ENCODE measurements around the gene SH3D19. TPM values are rescaled to one million over a fixed set of nuclear protein-coding genes. Genes with fewer than 3 reads are reported as not detected.

The SH3D19 gene, protein sequence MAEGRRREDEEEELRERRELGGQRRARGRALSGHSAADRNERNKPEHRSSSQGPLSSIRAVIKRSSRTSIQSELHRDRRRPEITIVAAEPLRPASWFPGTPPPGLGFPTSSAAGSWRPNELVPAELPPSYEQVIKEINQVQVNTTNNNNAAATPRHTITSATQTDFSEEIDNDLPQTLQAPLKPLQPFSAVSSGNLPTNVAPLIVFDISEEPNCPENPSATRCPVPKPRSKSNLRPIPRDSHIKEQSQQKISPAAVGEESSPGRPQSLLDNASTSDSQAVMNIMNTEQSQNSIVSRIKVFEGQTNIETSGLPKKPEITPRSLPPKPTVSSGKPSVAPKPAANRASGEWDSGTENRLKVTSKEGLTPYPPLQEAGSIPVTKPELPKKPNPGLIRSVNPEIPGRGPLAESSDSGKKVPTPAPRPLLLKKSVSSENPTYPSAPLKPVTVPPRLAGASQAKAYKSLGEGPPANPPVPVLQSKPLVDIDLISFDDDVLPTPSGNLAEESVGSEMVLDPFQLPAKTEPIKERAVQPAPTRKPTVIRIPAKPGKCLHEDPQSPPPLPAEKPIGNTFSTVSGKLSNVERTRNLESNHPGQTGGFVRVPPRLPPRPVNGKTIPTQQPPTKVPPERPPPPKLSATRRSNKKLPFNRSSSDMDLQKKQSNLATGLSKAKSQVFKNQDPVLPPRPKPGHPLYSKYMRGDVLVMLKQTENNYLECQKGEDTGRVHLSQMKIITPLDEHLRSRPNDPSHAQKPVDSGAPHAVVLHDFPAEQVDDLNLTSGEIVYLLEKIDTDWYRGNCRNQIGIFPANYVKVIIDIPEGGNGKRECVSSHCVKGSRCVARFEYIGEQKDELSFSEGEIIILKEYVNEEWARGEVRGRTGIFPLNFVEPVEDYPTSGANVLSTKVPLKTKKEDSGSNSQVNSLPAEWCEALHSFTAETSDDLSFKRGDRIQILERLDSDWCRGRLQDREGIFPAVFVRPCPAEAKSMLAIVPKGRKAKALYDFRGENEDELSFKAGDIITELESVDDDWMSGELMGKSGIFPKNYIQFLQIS
- polyA plus RNA-seq: 68.5 TPM
- long read RNA-seq, donor 1, full-length matches to known transcripts: 2 of 8 reads
- long read RNA-seq, donor 1, partial matches to known transcripts: 6 of 8 reads
- long read RNA-seq, donor 1, other reads (novel, unspliced or antisense): 0 of 8 reads
- long read RNA-seq, donor 2, full-length matches to known transcripts: 5 of 8,813 reads
- long read RNA-seq, donor 2, partial matches to known transcripts: 8,478 of 8,813 reads
- long read RNA-seq, donor 2, other reads (novel, unspliced or antisense): 330 of 8,813 reads
- long read RNA-seq, donor 3, full-length matches to known transcripts: 4 of 52 reads
- long read RNA-seq, donor 3, partial matches to known transcripts: 48 of 52 reads
- long read RNA-seq, donor 3, other reads (novel, unspliced or antisense): 0 of 52 reads
- long read RNA-seq, donor 4: 0 reads
- long read RNA-seq, donor 5, full-length matches to known transcripts: 3 of 3,087 reads
- long read RNA-seq, donor 5, partial matches to known transcripts: 2,960 of 3,087 reads
- long read RNA-seq, donor 5, other reads (novel, unspliced or antisense): 124 of 3,087 reads
- long read RNA-seq, donor 6, full-length matches to known transcripts: 3 of 7,253 reads
- long read RNA-seq, donor 6, partial matches to known transcripts: 6,940 of 7,253 reads
- long read RNA-seq, donor 6, other reads (novel, unspliced or antisense): 310 of 7,253 reads
- long read RNA-seq, donor 7, partial matches to known transcripts: 2,342 of 2,442 reads
- long read RNA-seq, donor 7, other reads (novel, unspliced or antisense): 100 of 2,442 reads
- long read RNA-seq, donor 8, full-length matches to known transcripts: 3 of 47 reads
- long read RNA-seq, donor 8, partial matches to known transcripts: 44 of 47 reads
- long read RNA-seq, donor 8, other reads (novel, unspliced or antisense): 0 of 47 reads
- long read RNA-seq, donor 9, partial matches to known transcripts: 8,094 of 8,531 reads
- long read RNA-seq, donor 9, other reads (novel, unspliced or antisense): 436 of 8,531 reads
- long read RNA-seq, donor 10, full-length matches to known transcripts: 4 of 7,272 reads
- long read RNA-seq, donor 10, partial matches to known transcripts: 7,003 of 7,272 reads
- long read RNA-seq, donor 10, other reads (novel, unspliced or antisense): 265 of 7,272 reads
- long read RNA-seq, donor 11, full-length matches to known transcripts: 2 of 36 reads
- long read RNA-seq, donor 11, partial matches to known transcripts: 34 of 36 reads
- long read RNA-seq, donor 11, other reads (novel, unspliced or antisense): 0 of 36 reads

DNA sequence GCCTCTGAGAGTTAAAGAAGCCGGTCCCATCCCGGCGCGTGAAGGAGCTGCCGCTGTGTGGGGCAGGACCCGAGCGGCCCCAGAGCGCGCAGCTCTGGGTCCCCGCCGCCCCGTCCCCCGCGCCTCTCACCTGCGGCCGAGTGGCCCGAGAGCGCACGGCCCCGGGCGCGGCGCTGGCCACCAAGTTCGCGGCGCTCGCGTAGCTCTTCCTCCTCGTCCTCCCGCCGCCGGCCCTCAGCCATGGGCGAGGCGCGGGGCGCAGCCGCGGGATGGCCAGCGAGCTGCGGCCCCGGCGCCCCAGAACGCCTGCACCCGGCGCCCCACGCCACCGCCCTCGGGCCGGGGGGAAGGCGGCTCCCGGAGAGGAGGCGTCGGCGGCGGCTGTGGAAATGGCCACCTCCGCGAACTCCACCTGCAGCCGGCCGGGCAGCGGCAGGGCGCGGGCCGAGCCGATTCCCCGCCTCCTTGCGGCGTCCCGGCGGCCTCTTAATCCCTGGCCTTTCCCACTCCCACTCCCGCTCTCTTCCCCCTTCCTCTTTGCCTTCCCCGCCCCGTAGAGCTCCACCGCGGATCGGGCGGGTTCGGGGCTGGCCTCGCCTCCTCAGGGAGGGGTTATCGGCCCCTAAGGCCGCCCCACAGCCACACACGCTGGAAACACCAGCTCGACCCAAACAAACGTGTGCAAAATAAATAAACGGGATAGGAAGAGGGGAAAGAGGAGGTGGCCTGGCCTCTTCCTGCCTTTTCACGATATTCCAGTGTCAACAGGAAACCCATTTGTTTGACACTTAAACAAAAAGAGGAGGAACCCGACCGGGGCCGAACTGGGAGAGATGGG, at the start of gene SH3D19:
Gene SH3D19 (minus strand): TSS at position 495 of the 838 bp plus-strand sequence. CDS start 253 bp downstream, at position 242.
- peak within 1 kb of the TSS; percentile 84 for H3K4me3 ChIP-seq (ENCODE audit: low read length)
- H3K36me3 ChIP-seq (ENCODE audit: control insufficient read depth, insufficient read depth, low read length): no peaks in the 10 kb centered on the region
- H3K27ac ChIP-seq (ENCODE audit: low read length): peak within 1 kb of the TSS; percentile 99
- H3K27me3 ChIP-seq (ENCODE audit: control insufficient read depth, insufficient read depth, low read length): no peaks in the 10 kb centered on the region
- DNase-seq: peak; percentile 78 to 92
- H3K9me3 ChIP-seq (ENCODE audit: control insufficient read depth, low read depth, low read length): no peaks in the 10 kb centered on the region
- H3K4me1 ChIP-seq (ENCODE audit: control insufficient read depth, insufficient read depth, low read length): peaks cover 14% of the 10 kb centered on the region
- no CpG with 5 or more reads among the region's 88 CpGs for WGBS (ENCODE audit: insufficient coverage, low lambda C conversion rate)

DNA sequence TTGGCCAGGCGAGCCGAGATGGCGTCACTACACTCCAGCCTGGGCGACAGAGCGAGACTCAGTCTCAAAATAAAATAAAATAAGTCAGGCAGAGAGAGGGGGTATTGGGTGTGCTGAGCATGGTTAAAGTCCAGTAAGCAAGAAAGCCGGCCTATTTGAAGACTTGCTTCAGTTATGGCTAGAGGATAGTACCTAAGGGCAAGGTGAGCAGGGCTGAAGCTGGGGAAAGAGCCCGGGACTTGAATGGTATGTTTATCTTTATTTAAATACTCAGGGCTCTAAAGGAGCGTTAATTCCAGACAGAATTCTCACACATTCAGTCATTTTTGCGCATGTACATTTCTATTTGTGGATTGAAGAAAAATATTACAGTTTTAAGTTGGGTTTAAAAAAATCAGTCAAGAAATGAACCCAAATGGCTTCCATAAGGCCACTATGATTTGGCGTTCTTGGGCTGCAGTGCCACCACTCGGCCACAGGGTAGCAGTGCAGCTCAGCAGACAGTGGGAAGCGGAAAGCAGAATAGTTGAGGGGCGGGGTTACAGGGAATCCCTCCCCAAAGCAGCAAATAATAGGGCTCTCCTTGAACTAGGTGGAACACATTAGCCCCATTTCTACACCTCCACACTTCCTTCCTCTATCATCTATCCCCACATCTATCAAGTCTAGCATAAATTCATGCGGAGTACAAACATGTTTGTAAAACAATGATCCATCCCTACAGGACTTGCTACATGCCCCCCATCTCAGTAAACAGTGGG, 37.2 kb upstream of the SH3D19 start:
- H3K4me3 ChIP-seq (ENCODE audit: low read length): no peak overlapping the region
- H3K27ac ChIP-seq (ENCODE audit: low read length): peak overlapping the region; percentile 6
- no peaks in the 10 kb centered on the region for H3K4me1 ChIP-seq (ENCODE audit: control insufficient read depth, insufficient read depth, low read length)
- WGBS (ENCODE audit: insufficient coverage, low lambda C conversion rate): 100% methylated on average over 1 of the region's 14 CpGs
- H3K36me3 ChIP-seq (ENCODE audit: control insufficient read depth, insufficient read depth, low read length): no peaks in the 10 kb centered on the region
- DNase-seq: peak; percentile 77 to 78
- H3K27me3 ChIP-seq (ENCODE audit: control insufficient read depth, insufficient read depth, low read length): no peaks in the 10 kb centered on the region
- no peaks in the 10 kb centered on the region for H3K9me3 ChIP-seq (ENCODE audit: control insufficient read depth, low read depth, low read length)

DNA sequence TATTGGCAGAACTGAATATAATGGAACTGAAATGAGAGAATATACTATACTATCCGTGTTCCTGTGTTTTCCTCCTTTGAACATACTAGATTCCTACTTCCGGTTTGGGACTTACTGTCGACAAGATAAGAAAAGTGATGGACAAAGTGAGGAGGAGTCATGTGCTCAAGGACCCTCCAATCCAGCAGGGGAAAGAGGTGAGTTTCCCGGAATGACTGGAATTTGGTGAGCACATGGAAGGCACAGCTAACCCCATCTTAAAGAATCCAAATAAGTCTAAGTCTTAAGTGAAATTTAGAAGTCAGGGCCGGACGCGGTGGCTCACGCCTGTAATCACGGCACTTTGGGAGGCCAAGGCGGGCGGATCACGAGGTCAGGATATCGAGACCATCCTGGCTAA, 36.6 kb upstream of the SH3D19 start:
- H3K4me3 ChIP-seq (ENCODE audit: low read length): no peak overlapping the region
- H3K9me3 ChIP-seq (ENCODE audit: control insufficient read depth, low read depth, low read length): no peaks in the 10 kb centered on the region
- H3K4me1 ChIP-seq (ENCODE audit: control insufficient read depth, insufficient read depth, low read length): no peaks in the 10 kb centered on the region
- no peaks in the 10 kb centered on the region for H3K27me3 ChIP-seq (ENCODE audit: control insufficient read depth, insufficient read depth, low read length)
- H3K27ac ChIP-seq (ENCODE audit: low read length): no peak overlapping the region
- DNase-seq: no peak
- no peaks in the 10 kb centered on the region for H3K36me3 ChIP-seq (ENCODE audit: control insufficient read depth, insufficient read depth, low read length)
- WGBS (ENCODE audit: insufficient coverage, low lambda C conversion rate): 60% methylated on average over 1 of the region's 13 CpGs

DNA sequence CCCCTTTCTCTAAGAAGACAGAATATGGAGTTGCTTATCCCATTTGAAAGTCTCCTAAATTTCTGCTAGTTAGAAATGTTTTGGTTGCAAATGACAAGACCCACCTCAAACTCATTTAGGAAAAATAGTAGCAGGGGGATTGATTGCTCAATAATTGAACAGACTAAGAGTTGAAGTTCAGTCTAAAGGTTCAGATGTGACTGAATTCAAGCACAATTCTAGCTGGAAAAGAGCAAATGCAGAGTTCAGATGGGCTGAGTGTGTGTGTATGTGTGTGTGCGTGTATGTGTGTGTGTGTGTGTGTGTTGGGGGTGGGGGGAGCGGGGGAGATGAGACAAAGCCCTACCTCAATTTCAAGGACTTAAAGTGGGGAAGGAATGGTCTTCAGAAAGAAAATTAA, 35.7 kb upstream of the SH3D19 start:
- WGBS (ENCODE audit: insufficient coverage, low lambda C conversion rate): 100% methylated on average over 1 of the region's 2 CpGs
- no peaks in the 10 kb centered on the region for H3K36me3 ChIP-seq (ENCODE audit: control insufficient read depth, insufficient read depth, low read length)
- no peak overlapping the region for H3K27ac ChIP-seq (ENCODE audit: low read length)
- no peaks in the 10 kb centered on the region for H3K4me1 ChIP-seq (ENCODE audit: control insufficient read depth, insufficient read depth, low read length)
- H3K4me3 ChIP-seq (ENCODE audit: low read length): no peak overlapping the region
- no peak for DNase-seq
- H3K27me3 ChIP-seq (ENCODE audit: control insufficient read depth, insufficient read depth, low read length): no peaks in the 10 kb centered on the region
- H3K9me3 ChIP-seq (ENCODE audit: control insufficient read depth, low read depth, low read length): no peaks in the 10 kb centered on the region

DNA sequence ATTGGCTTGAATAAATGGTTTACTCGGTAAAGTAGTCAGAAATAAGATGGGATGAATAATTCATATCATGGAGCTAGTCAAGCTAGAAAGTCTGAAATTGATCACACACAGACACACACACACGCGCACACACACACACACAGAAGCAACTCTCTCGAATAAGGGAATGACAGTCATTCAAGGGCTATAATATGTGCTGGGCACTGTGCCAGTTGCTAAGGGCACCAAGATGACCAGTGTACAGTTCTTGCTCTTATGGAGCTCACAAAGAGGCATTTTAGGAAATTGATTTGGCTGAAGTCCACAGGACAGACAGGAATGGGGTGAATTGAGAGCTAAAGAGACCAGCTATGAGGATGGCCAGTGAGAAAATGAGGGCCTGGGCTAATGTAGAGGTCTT, 34.2 kb upstream of the SH3D19 start:
- Histone ChIP-seq H3K9me3 (ENCODE audit: control insufficient read depth, low read depth, low read length) (no peaks in the 10 kb centered on the region), H3K27ac (ENCODE audit: low read length) (no peak overlapping the region), H3K4me3 (ENCODE audit: low read length) (no peak overlapping the region), H3K4me1 (ENCODE audit: control insufficient read depth, insufficient read depth, low read length) (no peaks in the 10 kb centered on the region), H3K27me3 (ENCODE audit: control insufficient read depth, insufficient read depth, low read length) (no peaks in the 10 kb centered on the region), H3K36me3 (ENCODE audit: control insufficient read depth, insufficient read depth, low read length) (no peaks in the 10 kb centered on the region)
- no peak for DNase-seq
- no CpG with 5 or more reads among the region's 4 CpGs for WGBS (ENCODE audit: insufficient coverage, low lambda C conversion rate)

DNA sequence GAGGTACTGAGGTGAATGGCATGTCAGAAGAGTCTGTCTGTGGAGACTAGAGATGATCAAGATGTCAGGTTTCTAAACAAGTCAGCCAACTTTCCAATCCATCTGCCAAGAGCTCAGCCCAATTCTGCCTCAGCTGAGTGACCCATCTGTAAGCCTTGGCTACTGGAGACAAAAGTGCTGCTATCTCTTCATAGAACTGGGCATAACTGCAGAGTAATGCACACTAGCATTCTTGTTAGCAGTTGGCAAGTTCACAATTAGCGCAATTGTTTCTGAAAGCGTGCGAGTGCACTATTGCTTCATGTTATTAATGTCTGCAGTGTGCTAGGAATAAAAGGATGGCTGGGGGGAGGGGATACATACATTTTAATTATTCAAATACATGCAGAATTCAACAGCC, 32.9 kb upstream of the SH3D19 start:
- Histone ChIP-seq H3K27ac (ENCODE audit: low read length) (no peak overlapping the region), H3K9me3 (ENCODE audit: control insufficient read depth, low read depth, low read length) (no peaks in the 10 kb centered on the region), H3K4me1 (ENCODE audit: control insufficient read depth, insufficient read depth, low read length) (no peaks in the 10 kb centered on the region), H3K27me3 (ENCODE audit: control insufficient read depth, insufficient read depth, low read length) (no peaks in the 10 kb centered on the region), H3K36me3 (ENCODE audit: control insufficient read depth, insufficient read depth, low read length) (no peaks in the 10 kb centered on the region), H3K4me3 (ENCODE audit: low read length) (no peak overlapping the region)
- no peak for DNase-seq
- no CpG with 5 or more reads among the region's 3 CpGs for WGBS (ENCODE audit: insufficient coverage, low lambda C conversion rate)

DNA sequence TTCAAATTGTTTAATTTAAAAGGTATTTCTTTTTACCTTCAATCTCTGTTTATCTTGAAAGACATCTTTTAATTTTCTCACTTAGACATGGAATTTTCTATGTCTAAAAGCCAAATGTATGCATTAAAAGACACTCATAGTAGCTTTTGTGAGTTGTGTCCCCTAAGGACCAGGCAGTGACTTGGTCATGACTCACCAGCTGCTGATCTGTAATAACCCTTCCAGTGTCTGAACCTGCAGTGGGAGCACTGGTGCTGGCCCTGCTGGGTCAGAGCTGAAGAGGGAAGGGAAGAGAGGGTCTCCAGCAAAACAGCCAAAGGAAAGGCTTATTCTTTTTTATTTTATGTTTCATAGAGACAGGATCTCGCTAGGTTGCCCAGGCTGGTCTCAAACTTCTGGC, 31.1 kb upstream of the SH3D19 start:
- H3K27me3 ChIP-seq (ENCODE audit: control insufficient read depth, insufficient read depth, low read length): no peaks in the 10 kb centered on the region
- no peaks in the 10 kb centered on the region for H3K36me3 ChIP-seq (ENCODE audit: control insufficient read depth, insufficient read depth, low read length)
- H3K9me3 ChIP-seq (ENCODE audit: control insufficient read depth, low read depth, low read length): no peaks in the 10 kb centered on the region
- no peaks in the 10 kb centered on the region for H3K4me1 ChIP-seq (ENCODE audit: control insufficient read depth, insufficient read depth, low read length)
- no peak overlapping the region for H3K4me3 ChIP-seq (ENCODE audit: low read length)
- no CpG with 5 or more reads among the region's 1 CpG for WGBS (ENCODE audit: insufficient coverage, low lambda C conversion rate)
- no peak for DNase-seq
- no peak overlapping the region for H3K27ac ChIP-seq (ENCODE audit: low read length)

DNA sequence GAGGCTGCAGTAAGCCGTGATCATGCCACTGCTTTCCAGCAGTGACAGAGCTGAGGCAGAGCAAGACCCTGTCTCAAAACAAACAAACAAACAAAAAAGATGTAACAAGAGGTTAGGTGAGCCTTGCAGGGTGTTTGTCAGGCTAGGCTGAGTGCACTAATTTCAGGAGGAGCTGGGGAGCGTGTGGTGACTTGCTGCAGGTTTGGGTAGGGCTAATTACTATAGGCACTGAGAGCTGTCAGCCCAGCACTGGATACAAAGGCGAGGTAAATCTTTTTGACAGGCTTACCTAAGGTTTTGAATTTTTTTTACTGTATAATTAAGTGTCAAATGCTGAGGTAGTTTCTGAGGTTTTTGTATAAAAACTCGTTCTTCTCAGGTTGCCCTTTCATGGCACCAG, 29.8 kb upstream of the SH3D19 start:
- no CpG with 5 or more reads among the region's 4 CpGs for WGBS (ENCODE audit: insufficient coverage, low lambda C conversion rate)
- no peaks in the 10 kb centered on the region for H3K36me3 ChIP-seq (ENCODE audit: control insufficient read depth, insufficient read depth, low read length)
- no peaks in the 10 kb centered on the region for H3K4me1 ChIP-seq (ENCODE audit: control insufficient read depth, insufficient read depth, low read length)
- H3K9me3 ChIP-seq (ENCODE audit: control insufficient read depth, low read depth, low read length): no peaks in the 10 kb centered on the region
- H3K27ac ChIP-seq (ENCODE audit: low read length): no peak overlapping the region
- no peak for DNase-seq
- H3K27me3 ChIP-seq (ENCODE audit: control insufficient read depth, insufficient read depth, low read length): no peaks in the 10 kb centered on the region
- H3K4me3 ChIP-seq (ENCODE audit: low read length): no peak overlapping the region

Data from large intestine (tissue), 12 donors.